Mesendoderm (in vitro differentiated cells): ENCODE measurements around the gene SBNO1.

ENCODE experiments used
- DNase-seq: peaks from one replicate; pipeline ENCODE4 v3.0.0; 2013
- H2AK5ac ChIP-seq: 2 replicates; pipeline ENCODE4 v1.6.1; 2013; ENCODE audit warnings: low read length, inconsistent platforms
- H2BK120ac ChIP-seq: 2 replicates; pipeline ENCODE4 v1.6.1; 2013; ENCODE audit warnings: low read depth, mild to moderate bottlenecking, low read length, moderate library complexity, mixed read lengths
- H2BK15ac ChIP-seq: replicated peaks from 2 replicates; pipeline ENCODE4 v1.6.1; 2013; ENCODE audit warnings: low read depth, mild to moderate bottlenecking, moderate library complexity
- H2BK5ac ChIP-seq: 2 replicates; pipeline ENCODE4 v1.6.1; 2013; ENCODE audit warnings: low read length, inconsistent platforms
- H3K18ac ChIP-seq: 2 replicates; pipeline ENCODE4 v1.6.1; 2013; ENCODE audit warnings: mild to moderate bottlenecking, low read length, mixed read lengths
- H3K23ac ChIP-seq: one replicate; pipeline ENCODE4 v1.6.1; 2013; ENCODE audit warnings: low read length
- H3K27ac ChIP-seq: 2 replicates; pipeline ENCODE4 v1.5.1; 2013; ENCODE audit warnings: low read depth, mild to moderate bottlenecking, inconsistent platforms, low read length, moderate library complexity
- H3K27me3 ChIP-seq: 2 replicates; pipeline ENCODE4 v1.6.1; 2013; ENCODE audit warnings: low read length, control low read depth, mild to moderate bottlenecking, inconsistent platforms; ENCODE audit not compliant: insufficient read depth, poor library complexity
- H3K36me3 ChIP-seq: 2 replicates; pipeline ENCODE4 v1.6.1; 2013; ENCODE audit warnings: low read length, inconsistent platforms; ENCODE audit not compliant: control insufficient read depth, insufficient read depth
- H3K4ac ChIP-seq: one replicate; pipeline ENCODE4 v1.6.1; 2013; ENCODE audit warnings: low read depth, mild to moderate bottlenecking, low read length, moderate library complexity
- H3K4me1 ChIP-seq: 2 replicates; pipeline ENCODE4 v1.6.1; 2013; ENCODE audit warnings: low read depth, low read length, inconsistent platforms; ENCODE audit not compliant: control insufficient read depth
- H3K4me2 ChIP-seq: 2 replicates; pipeline ENCODE4 v1.6.1; 2013; ENCODE audit warnings: low read length
- H3K4me3 ChIP-seq: 2 replicates; pipeline ENCODE4 v1.5.1; 2013; ENCODE audit warnings: mild to moderate bottlenecking, low read length
- H3K56ac ChIP-seq: one replicate; pipeline ENCODE4 v1.6.1; 2013; ENCODE audit warnings: low read length
- H3K79me1 ChIP-seq: 2 replicates; pipeline ENCODE4 v1.6.1; 2013; ENCODE audit warnings: low read length, inconsistent platforms
- H3K79me2 ChIP-seq: 2 replicates; pipeline ENCODE4 v1.6.1; 2013; ENCODE audit warnings: mild to moderate bottlenecking, low read length; ENCODE audit not compliant: control insufficient read depth, insufficient read depth
- H3K9ac ChIP-seq: 2 replicates; pipeline ENCODE4 v1.6.1; 2013; ENCODE audit warnings: low read length, inconsistent platforms
- H4K5ac ChIP-seq: one replicate; pipeline ENCODE4 v1.6.1; 2013; ENCODE audit warnings: low read length
- H4K8ac ChIP-seq: one replicate; pipeline ENCODE4 v1.6.1; 2013; ENCODE audit warnings: low read depth, mild to moderate bottlenecking, control low read depth, low read length, moderate library complexity
- WGBS: extraction: QIAGEN DNeasy Blood & Tissue Kit; methylation state at CpG from one replicate; pipeline ENCODE4 v1.1.7; 2013; ENCODE audit warnings: low lambda C conversion rate, missing lambda C conversion rate; ENCODE audit not compliant: insufficient coverage; ENCODE audit errors: extremely low coverage; 5-methylcytosine and 5-hydroxymethylcytosine counted together

SBNO1 gene

DNA sequence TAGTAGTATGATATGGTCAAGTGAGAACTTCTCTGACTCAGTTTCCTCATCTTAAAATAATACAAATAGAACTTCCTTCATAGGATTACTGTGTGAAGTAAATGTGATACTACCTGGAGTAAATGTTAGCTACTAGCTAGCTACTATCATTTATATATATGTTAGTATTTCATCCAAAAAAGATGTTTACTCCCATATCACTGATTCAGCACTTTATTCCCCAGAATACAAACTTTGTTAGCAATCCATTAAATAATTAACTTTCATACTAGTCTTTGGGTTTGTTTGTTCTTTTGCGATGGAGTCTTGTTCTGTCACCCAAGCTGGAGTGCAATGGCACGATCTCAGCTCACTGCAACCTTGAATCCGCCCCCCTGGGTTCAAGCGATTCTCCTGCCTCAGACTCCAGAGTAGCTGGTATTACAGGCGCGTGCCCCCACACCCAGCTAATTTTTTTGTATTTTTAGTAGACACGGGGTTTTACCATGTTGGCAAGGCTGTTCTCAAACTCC, 8.4 kb downstream of the SBNO1 start:
- no peaks in the 10 kb centered on the region for H3K36me3 ChIP-seq
- peaks cover 67% of the 10 kb centered on the region for H3K79me2 ChIP-seq
- no peak overlapping the region for H4K8ac ChIP-seq
- no peak overlapping the region for H4K5ac ChIP-seq
- H3K27me3 ChIP-seq, result no peaks in the 10 kb centered on the region
- H3K4ac ChIP-seq, result no peak overlapping the region
- H2BK15ac ChIP-seq, result no peak overlapping the region
- H3K9ac ChIP-seq, result no peak overlapping the region
- no peak overlapping the region for H3K23ac ChIP-seq
- no peak overlapping the region for H2BK5ac ChIP-seq
- no peak overlapping the region for H3K4me2 ChIP-seq
- H2BK120ac ChIP-seq, result no peak overlapping the region
- H2AK5ac ChIP-seq, result no peak overlapping the region
- H3K4me1 ChIP-seq, result no peaks in the 10 kb centered on the region
- no peak overlapping the region for H3K56ac ChIP-seq
- no peak for DNase-seq
- no peak overlapping the region for H3K18ac ChIP-seq
- H3K4me3 ChIP-seq, result no peak overlapping the region
- H3K79me1 ChIP-seq, result peaks cover 11% of the 10 kb centered on the region
- no peak overlapping the region for H3K27ac ChIP-seq
- no CpG with 5 or more reads among the region's 7 CpGs for WGBS

DNA sequence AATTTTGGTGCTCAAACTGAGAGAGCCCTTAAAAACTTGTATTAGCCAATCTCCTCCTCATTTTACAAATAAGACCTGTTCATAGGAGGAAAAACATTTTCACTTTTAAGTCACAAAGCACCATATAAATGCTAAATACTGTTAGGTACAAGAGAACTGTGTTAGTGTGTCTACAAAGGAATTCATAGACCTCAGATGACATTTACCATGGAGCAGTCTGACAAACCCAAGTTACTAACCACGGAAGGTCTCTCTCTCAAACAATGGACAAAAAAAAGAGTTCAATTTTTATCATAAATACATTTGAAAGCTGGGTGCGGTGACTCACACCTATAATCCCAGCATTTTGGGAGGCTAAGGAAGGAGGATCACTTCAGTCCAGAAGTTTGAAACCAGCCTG, 10.0 kb downstream of the SBNO1 start:
- Histone ChIP-seq H3K79me1 (peaks cover 13% of the 10 kb centered on the region), H4K8ac (no peak overlapping the region), H3K4ac (no peak overlapping the region), H3K9ac (no peak overlapping the region), H2BK120ac (no peak overlapping the region), H3K56ac (no peak overlapping the region), H4K5ac (no peak overlapping the region), H3K36me3 (no peaks in the 10 kb centered on the region), H3K79me2 (peaks cover 64% of the 10 kb centered on the region), H3K4me3 (no peak overlapping the region), H2BK5ac (no peak overlapping the region), H2AK5ac (no peak overlapping the region), H3K27ac (no peak overlapping the region), H3K23ac (no peak overlapping the region), H3K18ac (no peak overlapping the region), H2BK15ac (no peak overlapping the region), H3K4me2 (no peak overlapping the region), H3K4me1 (no peaks in the 10 kb centered on the region), H3K27me3 (no peaks in the 10 kb centered on the region)
- no peak for DNase-seq
- no CpG with 5 or more reads among the region's 2 CpGs for WGBS

DNA sequence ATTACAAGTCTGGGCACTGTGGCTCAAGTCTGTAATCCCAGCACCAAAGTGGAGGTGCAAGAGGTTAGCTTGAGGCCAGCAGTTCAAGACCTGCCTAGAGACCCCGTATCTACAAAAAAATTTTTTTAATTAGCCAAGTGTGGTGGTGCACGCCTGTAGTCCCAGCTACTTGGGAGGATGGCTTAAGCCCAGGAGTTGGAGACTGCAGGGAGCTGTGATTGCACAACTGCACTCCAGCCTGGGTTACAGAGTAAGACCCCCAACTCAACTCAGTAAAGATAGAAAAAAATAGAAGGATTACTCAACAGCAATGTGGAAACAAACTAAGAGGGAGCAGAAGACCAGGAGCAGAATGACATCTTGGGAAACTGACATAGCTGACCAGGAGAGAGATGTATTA, 13.3 kb downstream of the SBNO1 start:
- WGBS, result no CpG with 5 or more reads among the region's 2 CpGs
- no peak for DNase-seq
- no peak overlapping the region for H2BK15ac ChIP-seq
- H3K36me3 ChIP-seq, result peaks cover 2% of the 10 kb centered on the region
- no peak overlapping the region for H4K5ac ChIP-seq
- H3K79me1 ChIP-seq, result peaks cover 16% of the 10 kb centered on the region
- no peak overlapping the region for H3K4me2 ChIP-seq
- H3K79me2 ChIP-seq, result peaks cover 45% of the 10 kb centered on the region
- no peak overlapping the region for H2BK120ac ChIP-seq
- H3K18ac ChIP-seq, result no peak overlapping the region
- no peak overlapping the region for H2AK5ac ChIP-seq
- H3K4ac ChIP-seq, result no peak overlapping the region
- no peak overlapping the region for H3K4me3 ChIP-seq
- no peak overlapping the region for H3K23ac ChIP-seq
- no peak overlapping the region for H3K56ac ChIP-seq
- H3K27ac ChIP-seq, result no peak overlapping the region
- no peaks in the 10 kb centered on the region for H3K4me1 ChIP-seq
- no peak overlapping the region for H2BK5ac ChIP-seq
- H3K27me3 ChIP-seq, result no peaks in the 10 kb centered on the region
- H4K8ac ChIP-seq, result no peak overlapping the region
- no peak overlapping the region for H3K9ac ChIP-seq

DNA sequence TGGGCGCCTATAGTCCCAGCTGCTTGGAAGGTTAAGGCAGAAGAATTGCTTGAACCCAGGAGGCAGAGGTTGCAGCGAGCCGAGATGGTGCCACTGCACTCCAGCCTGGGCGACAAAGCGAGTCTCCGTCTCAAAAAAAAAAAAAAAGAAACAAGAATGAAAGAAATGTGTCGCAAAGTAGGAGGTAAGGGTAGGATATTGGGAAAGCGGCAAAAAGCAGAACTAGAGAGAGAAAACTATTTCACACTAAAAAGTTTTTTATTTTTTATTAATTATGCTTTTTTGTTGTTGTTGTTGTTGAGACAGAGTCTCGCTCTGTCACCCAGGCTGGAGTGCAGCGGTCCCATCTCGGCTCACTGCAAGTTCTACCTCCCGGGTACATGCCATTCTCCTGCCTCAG, 17.7 kb downstream of the SBNO1 start:
- H2BK120ac ChIP-seq, result no peak overlapping the region
- peaks cover 7% of the 10 kb centered on the region for H3K36me3 ChIP-seq
- no peak overlapping the region for H3K4me3 ChIP-seq
- H3K9ac ChIP-seq, result no peak overlapping the region
- no peak overlapping the region for H2BK15ac ChIP-seq
- no peak overlapping the region for H4K8ac ChIP-seq
- H3K23ac ChIP-seq, result no peak overlapping the region
- no peaks in the 10 kb centered on the region for H3K27me3 ChIP-seq
- no peak overlapping the region for H2BK5ac ChIP-seq
- no peak for DNase-seq
- no CpG with 5 or more reads among the region's 12 CpGs for WGBS
- peaks cover 11% of the 10 kb centered on the region for H3K79me1 ChIP-seq
- H3K4me1 ChIP-seq, result no peaks in the 10 kb centered on the region
- H2AK5ac ChIP-seq, result no peak overlapping the region
- peaks cover 19% of the 10 kb centered on the region for H3K79me2 ChIP-seq
- no peak overlapping the region for H3K18ac ChIP-seq
- no peak overlapping the region for H3K27ac ChIP-seq
- no peak overlapping the region for H3K4me2 ChIP-seq
- H3K4ac ChIP-seq, result no peak overlapping the region
- H4K5ac ChIP-seq, result no peak overlapping the region
- H3K56ac ChIP-seq, result no peak overlapping the region

DNA sequence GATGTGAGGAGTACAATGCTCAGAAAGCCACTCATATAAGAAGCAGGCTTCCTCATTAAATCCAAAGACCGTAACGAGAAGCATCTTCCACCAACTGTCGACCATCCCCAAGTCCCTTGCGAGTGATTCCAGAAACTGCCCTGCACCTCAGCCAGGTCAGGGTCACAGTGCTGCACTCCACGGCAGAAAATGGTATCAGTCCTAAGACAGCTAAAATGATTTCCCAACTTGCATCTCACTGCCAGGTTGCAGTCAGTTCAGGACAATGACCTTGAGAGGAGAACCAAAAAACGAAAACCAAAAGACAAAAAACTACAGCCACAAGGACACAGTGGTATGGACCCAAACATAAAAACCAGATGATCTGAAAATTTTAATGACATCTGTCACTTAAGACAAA, 20.6 kb downstream of the SBNO1 start:
- Histone ChIP-seq H3K36me3 (peaks cover 9% of the 10 kb centered on the region), H3K56ac (no peak overlapping the region), H2BK120ac (no peak overlapping the region), H4K8ac (no peak overlapping the region), H3K79me2 (peaks cover 1% of the 10 kb centered on the region), H3K27me3 (no peaks in the 10 kb centered on the region), H3K23ac (no peak overlapping the region), H2BK15ac (no peak overlapping the region), H3K4me1 (no peaks in the 10 kb centered on the region), H3K4me3 (no peak overlapping the region), H4K5ac (no peak overlapping the region), H2BK5ac (no peak overlapping the region), H3K4me2 (no peak overlapping the region), H3K4ac (no peak overlapping the region), H3K9ac (no peak overlapping the region), H3K18ac (no peak overlapping the region), H2AK5ac (no peak overlapping the region), H3K79me1 (peaks cover 5% of the 10 kb centered on the region), H3K27ac (no peak overlapping the region)
- DNase-seq, result no peak
- no CpG with 5 or more reads among the region's 6 CpGs for WGBS

DNA sequence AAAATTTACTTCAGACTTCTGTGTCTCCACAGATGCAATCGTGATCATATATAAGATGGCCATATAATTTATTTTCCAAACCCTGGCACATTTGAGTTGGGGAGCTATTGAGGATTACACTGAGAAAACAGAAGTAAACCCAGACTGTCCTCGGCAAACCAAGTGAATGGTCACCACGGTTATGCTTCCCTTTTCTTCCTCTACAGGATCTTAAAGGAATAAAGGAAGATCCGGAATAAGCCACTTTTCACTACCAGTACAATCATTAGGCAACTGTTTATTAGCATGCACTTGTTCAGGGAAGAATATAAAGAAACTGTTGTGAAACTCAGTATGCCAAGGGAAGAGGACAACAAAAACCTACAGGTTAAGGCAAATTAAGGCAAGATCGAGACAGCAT, 27.6 kb downstream of the SBNO1 start:
- H3K27ac ChIP-seq, result no peak overlapping the region
- H3K23ac ChIP-seq, result no peak overlapping the region
- no peaks in the 10 kb centered on the region for H3K79me2 ChIP-seq
- H4K8ac ChIP-seq, result no peak overlapping the region
- H3K4me1 ChIP-seq, result no peaks in the 10 kb centered on the region
- no peak overlapping the region for H4K5ac ChIP-seq
- no peak overlapping the region for H2BK120ac ChIP-seq
- H3K4me3 ChIP-seq, result no peak overlapping the region
- peaks cover 5% of the 10 kb centered on the region for H3K36me3 ChIP-seq
- DNase-seq, result no peak
- H3K18ac ChIP-seq, result no peak overlapping the region
- H3K27me3 ChIP-seq, result no peaks in the 10 kb centered on the region
- H3K9ac ChIP-seq, result no peak overlapping the region
- no CpG with 5 or more reads among the region's 5 CpGs for WGBS
- no peak overlapping the region for H2BK5ac ChIP-seq
- no peak overlapping the region for H2AK5ac ChIP-seq
- no peak overlapping the region for H2BK15ac ChIP-seq
- peaks cover 5% of the 10 kb centered on the region for H3K79me1 ChIP-seq
- H3K56ac ChIP-seq, result no peak overlapping the region
- no peak overlapping the region for H3K4ac ChIP-seq
- no peak overlapping the region for H3K4me2 ChIP-seq
